HG03064 (cell line): ENCODE data around the gene TTC16.
"Not testable (repeated sequence)": the region's sequence is repeated elsewhere in the genome, so short reads cannot be mapped to it uniquely, and the experiment has no call there.

Experiments
- ATAC-seq: cut with Tn5 transposase; IDR thresholded peaks from one replicate; pipeline ENCODE4 v1.9.1; 2021; ENCODE audit warnings: low read depth; ENCODE audit not compliant: unreplicated experiment

The TTC16 gene

DNA sequence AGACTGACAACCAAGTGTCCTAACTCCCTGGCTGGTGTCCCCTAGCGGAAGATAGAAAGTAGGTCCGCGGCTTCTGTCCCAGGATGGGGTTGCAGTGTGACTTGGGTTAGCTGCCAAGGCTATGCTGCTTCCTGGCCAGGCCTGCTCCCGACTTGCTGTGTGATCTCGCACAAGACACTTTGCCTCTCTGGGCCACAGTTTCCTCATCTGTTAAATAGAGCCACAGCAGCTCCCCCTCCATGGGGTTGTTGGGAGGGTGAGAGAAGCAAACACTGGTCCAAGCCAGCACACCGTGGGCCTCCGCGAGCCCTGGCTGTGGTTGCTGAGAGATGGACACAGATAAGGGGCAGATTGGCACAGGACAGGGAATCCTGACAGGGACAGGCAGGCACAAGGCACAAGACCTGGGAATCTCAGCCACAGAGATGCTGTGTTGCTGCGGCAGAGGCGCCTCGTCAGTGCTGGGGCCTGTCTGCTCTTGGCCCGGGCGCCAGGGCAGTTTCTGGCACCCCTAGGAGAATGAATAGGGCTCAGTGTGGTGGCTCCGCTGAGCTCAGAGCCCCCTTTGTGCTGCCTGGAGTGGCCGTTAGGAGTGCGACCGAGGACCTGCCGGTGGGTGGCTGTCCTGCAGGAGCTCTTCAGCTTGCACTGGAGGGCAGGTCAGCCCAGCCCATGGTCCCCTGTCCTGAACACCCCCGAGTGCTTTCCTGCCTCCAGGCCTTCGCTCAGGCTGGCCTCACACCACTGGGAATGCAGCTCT, 64.4 kb downstream of the TTC16 start:
- ATAC-seq, result no peak

DNA sequence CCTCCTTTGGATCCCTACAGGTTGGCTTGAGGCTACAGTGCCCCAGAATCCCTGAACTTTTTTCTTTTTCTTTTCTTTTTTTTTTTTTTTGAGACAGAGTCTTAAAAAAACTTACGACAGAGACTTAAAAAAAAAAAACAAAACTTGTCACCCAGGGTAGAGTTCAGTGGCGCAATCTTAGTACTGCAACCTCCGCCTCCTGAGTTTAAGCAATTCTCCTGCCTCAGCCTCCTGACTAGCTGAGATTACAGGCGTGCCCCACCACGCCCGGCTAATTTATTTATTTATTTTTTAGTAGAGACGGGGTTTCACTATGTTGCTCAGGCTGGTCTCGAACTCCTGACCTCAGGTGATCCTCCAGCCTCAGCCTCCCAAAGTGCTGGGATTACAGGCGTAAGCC, 65.0 kb downstream of the TTC16 start:
- not testable (repeated sequence) for ATAC-seq
